Ovary (tissue), 3 donors: ENCODE measurements around the gene IQGAP2.

Experiments
- EP300 ChIP-seq: sonication (generic); formaldehyde crosslinking; IDR thresholded peaks from one replicate; pipeline ENCODE4 v1.6.1; 2017; ENCODE audit warnings: antibody characterized with exemption
- POLR2A ChIP-seq: fragments of 450-650 bp; IDR thresholded peaks from one replicate; pipeline ENCODE4 v1.6.1; 2017; ENCODE audit warnings: antibody characterized with exemption, mild to moderate bottlenecking, moderate library complexity
- TF ChIP-seq, protein P1 (sequence below), 3 donors: fragments of 450-650 bp in 2 of 3; fragments of 200-600 bp in 1 of 3; IDR thresholded peaks; one replicate each; pipeline versions ENCODE4 v1.5.1 to v1.8.0; 2016 to 2022; ENCODE audit warnings: antibody characterized with exemption in 3 of 3, mild to moderate bottlenecking in 1 of 3
- donor health status: DM: no; HTN: no; CAD: no.

- TF ChIP-seq, protein P1, sequence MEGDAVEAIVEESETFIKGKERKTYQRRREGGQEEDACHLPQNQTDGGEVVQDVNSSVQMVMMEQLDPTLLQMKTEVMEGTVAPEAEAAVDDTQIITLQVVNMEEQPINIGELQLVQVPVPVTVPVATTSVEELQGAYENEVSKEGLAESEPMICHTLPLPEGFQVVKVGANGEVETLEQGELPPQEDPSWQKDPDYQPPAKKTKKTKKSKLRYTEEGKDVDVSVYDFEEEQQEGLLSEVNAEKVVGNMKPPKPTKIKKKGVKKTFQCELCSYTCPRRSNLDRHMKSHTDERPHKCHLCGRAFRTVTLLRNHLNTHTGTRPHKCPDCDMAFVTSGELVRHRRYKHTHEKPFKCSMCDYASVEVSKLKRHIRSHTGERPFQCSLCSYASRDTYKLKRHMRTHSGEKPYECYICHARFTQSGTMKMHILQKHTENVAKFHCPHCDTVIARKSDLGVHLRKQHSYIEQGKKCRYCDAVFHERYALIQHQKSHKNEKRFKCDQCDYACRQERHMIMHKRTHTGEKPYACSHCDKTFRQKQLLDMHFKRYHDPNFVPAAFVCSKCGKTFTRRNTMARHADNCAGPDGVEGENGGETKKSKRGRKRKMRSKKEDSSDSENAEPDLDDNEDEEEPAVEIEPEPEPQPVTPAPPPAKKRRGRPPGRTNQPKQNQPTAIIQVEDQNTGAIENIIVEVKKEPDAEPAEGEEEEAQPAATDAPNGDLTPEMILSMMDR (IDR thresholded peaks at IDR 0.05) = no peak
- TF ChIP-seq POLR2A (no peak), EP300 (no peak)
Observed at GRCh38 chr5:76399268-76399667, 3.8 kb upstream of the IQGAP2 start.
